HG03280 (cell line): ENCODE results near the gene ATP2B3.

Source experiments
- ATAC-seq: cut with Tn5 transposase; IDR thresholded peaks from one replicate; pipeline ENCODE4 v1.9.1; 2021; ENCODE audit warnings: mild to moderate bottlenecking, moderate library complexity; ENCODE audit not compliant: unreplicated experiment

Gene ATP2B3

GRCh38 chrX:153517423-153517822, at the start of gene ATP2B3:
Gene ATP2B3, plus strand, starts transcription at chrX:153517642. Its CDS starts 18,606 bp downstream, at chrX:153536248.
- ATAC-seq: no peak

- ATAC-seq: no peak
Measured at GRCh38 chrX:153468008-153468580, 49.3 kb upstream of the ATP2B3 start.

- peak; percentile 36 for ATAC-seq
Measured at GRCh38 chrX:153469811-153470410, 47.5 kb upstream of the ATP2B3 start.

- ATAC-seq: peak; percentile 76
Measured at GRCh38 chrX:153470411-153471363, 46.8 kb upstream of the ATP2B3 start, which contains the start of gene HAUS7. Gene HAUS7, minus strand, starts transcription at chrX:153470576. Its CDS starts 19 bp downstream, at chrX:153470557.

DNA sequence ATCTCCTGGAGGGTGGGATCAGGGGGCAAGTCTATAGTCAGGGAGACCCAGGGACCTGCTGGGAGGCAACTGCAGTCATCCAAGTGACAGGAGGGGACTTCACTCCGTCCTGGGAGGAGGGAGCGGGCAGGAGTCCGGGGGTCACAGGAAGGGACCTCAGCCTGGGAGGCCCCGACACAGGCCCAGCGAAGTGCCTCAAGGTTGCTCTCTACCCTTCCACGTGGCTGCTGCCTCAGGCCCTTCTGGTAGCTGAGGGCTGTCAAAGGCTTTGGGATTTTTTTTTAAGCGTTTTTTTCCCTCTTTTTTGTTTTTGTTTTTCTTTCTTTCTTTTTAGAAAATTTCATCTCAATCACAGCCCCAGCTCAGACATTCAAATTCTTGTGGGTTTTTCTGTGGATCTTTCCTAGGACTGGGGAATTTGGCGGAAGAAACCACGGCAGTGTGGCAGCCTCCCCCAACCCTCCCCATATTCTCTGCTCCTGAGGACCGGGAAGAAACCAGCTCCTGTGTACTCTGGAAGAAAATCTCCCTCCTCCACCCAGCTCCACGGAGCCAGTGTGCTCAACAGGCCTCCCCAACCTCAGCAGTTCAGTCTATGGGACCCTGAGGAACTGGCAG, 45.7 kb upstream of the ATP2B3 start:
- ATAC-seq: no peak

GRCh38 chrX:153473126-153473525, 44.3 kb upstream of the ATP2B3 start:
- ATAC-seq: no peak

DNA sequence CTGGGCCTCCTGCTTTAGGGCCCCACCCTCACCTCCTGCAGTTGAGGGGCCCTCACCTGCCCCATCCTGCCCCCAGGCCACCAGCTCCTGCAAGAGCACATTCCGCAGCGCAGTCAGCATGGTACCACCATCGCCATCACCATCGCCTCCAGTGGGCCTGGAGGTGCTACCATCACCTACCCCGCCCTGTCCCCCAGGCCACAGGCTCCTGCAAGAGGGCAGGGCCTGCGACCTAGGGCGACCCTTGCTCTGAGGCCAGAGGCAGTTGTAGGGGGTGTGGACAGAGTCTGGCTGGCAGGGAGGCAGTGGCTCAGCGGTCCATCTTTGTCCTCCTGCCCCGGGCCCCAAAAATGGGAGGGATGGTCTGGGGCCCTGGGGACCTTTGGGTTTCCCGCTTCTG, 43.2 kb upstream of the ATP2B3 start:
- no peak for ATAC-seq

GRCh38 chrX:153474718-153475117, 42.7 kb upstream of the ATP2B3 start:
- no peak for ATAC-seq

DNA sequence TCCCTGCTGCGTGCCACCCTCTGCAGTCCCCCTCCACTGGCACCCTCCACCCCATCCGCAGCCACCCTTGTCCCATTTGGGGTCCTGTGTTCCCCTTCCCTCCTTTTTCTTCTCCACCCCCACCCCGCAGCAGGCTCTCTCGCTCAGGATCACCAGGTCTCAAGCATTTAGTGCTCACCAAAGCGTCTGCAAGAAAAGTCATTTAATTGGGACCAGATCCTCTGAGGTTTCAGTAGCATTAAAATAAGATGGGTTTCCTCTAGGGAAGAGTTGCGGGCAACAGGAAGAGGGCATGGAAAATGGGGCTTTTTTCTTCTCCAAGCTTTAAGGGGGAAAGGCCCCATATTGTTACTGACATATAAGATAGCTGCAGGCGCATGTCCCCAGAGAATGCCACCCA, 42.2 kb upstream of the ATP2B3 start:
- ATAC-seq: no peak

DNA sequence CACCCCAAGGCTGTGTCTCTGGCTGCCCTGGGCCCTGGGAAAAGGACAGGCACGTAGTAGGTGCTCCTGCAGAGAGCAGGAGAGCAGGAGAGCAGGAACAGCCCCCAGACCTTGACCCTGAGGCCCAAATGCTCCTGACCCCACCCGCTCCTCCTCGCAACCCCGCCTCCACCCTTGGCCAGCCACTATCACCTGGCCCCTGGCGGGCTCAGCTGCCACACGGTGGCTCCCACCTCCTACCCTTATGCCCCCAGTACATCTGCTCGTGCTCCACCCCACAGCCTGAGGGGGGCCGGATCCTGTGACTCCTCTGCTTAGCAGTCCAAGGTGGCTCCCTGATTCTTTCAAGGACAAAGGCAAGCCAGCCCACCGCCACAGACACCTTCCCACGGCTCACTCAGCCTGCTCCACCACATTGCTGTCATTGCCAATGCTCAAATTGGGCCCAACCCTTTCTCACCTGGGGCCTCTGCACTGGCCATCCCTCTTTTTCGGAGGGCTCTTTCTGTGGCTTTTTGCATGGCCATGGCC, 41.6 kb upstream of the ATP2B3 start:
- ATAC-seq: no peak

GRCh38 chrX:153476666-153477363, 40.6 kb upstream of the ATP2B3 start:
- ATAC-seq: no peak

GRCh38 chrX:153477364-153477857, 40.0 kb upstream of the ATP2B3 start:
- no peak for ATAC-seq

DNA sequence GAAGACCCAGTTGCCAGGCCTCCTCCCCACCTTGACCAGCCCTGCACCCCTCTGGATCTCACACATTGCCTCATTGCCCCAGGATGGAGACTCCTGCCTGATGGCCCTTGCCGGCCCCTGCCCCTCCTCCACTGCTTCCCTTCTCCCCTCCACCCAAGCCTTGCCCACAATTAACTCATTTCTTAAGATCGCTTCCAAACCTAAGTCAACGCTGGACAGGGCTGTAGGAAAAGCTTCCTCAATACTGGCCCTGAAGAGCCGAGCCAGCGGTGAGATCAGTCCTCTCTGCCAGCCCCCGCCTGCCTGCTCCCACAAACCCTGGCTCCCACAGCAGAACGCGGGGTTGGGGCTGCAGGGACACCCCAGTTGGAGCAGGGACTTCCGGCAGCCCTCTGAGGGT, 39.5 kb upstream of the ATP2B3 start:
- no peak for ATAC-seq

DNA sequence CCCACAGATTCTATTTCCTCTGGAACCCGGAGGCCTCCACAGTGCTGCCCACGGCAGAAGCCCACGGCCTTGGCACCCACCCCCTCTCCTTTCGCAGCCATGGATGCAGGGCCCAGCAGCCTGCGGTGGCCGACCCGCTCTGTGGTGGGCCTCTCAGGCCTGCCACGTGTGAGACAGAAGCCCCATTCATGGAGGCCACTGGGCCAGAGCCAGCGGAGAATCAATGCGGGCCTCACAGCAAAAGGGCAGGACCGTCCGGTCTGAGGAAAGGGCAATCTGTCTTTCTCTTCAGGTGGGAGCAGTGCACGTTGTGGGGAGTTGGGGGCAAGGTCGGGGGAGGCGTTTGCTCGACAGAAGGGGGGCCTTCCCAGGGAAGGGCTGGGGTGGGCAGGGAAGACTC, 38.7 kb upstream of the ATP2B3 start:
- no peak for ATAC-seq

GRCh38 chrX:153481043-153481442, 36.4 kb upstream of the ATP2B3 start:
- ATAC-seq: no peak

DNA sequence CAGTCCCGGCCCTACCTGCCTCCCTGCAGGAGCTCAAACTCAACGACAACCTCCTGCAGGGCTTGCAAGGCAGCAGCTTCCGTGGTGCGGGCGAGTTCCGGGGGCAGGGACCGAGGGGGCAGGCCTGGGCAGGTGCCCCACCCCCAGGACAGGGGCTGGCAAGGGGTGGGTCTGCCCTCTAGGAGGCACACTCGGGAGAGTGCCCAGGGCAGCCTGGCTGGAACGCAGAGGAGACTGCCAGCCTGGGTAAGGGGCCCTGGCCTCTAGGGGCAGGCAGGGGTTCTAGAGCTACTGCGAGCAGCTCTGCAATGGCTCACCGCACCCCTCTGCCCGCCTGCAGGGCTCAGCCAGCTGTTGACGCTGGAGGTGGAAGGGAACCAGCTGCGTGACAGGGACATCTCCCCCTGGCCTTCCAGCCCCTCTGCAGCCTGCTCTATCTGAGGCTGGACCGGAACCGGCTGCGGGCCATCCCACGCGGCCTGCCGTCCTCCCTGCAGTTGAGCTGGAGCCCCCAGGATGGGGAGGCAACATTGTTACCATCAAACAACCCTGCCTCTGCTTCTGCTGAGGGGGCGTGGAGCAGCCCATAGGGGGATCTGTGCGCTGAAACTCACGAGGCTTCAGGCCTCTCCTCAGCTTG, 34.9 kb upstream of the ATP2B3 start:
- no peak for ATAC-seq

- ATAC-seq: no peak
Measured at GRCh38 chrX:153485396-153486080, 31.9 kb upstream of the ATP2B3 start.

DNA sequence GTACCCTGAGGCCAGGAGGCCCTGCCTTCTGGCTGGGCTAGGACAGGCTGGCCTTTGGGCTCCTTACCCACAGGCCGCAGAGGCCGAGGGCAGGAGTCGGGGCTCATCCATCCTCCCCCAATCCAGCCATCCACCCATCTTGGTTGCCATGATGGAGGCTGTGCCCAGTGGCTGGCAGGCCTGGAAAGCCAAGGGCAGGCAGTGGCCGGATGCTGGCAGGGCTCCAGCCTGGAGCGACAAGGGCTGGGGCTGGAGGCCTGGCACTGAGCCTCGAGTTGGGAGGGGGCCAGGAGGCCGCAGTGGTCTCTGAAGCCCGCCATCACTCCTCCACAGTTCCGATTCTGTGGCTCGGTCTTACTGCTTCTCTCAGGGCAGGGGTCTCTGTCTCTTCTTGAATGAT, 31.3 kb upstream of the ATP2B3 start:
- no peak for ATAC-seq

- no peak for ATAC-seq
Measured at GRCh38 chrX:153487590-153488071, 29.8 kb upstream of the ATP2B3 start.
